ENCODE data around the gene GTF3A. TPM values are rescaled to one million over a fixed set of nuclear protein-coding genes. Genes with fewer than 3 reads are reported as not detected.
A peak's percentile ranks its signal among the peaks of the same experiment; 100 is the strongest.

The GTF3A gene
- total and polyA plus RNA-seq, 9 of the 15 experiments (the other 6 are each of a cell fraction or from before 2014, with no cell fraction given) = 47.5 to 303 (median 174) TPM

DNA sequence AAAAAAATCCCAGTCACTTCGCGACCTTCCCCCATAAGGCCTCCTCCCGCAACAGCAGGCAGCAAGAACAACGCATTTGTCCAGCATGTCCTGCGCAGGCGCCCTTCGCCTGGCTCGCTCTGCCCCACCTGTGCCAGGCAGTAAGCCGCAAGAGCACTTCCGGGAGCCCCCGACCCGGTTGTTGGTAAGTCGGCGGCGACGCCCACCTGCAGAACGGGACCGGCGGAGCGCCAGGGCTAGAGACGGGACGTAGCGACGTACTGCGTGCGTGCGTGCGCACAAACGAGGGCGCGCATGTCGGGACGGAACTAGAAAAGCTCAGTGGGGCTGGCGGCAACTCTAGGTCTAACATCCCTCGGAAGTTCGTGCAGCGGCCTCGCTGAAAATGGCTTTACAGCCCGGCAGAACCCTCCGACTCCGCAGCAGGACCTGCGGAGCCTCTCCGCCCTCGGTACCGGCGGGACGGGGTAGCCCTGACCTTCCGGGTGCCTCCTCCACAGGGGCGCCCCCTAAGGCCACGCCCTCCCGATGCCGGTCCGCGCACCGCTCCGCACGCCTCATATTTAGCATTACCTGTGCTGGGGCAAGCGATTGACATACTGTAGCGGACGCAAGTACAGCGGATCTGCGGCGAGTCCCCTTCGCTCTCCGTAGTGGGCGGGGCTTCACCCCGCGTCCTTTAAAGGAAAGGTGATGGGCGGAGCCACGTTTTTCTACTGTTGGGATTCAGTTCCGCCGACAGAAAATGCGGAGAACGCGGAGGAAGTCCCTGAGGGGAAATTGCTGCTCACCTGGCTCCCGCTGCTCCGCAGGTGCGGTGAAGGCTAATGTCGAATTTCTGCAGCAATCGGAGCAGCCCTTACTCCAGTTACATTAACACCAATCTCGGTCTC lies 25.8 kb downstream of the GTF3A start, which contains the start of gene MTIF3 (continued):
- TF ChIP-seq HES1 (IDR thresholded peaks at IDR 0.05; ENCODE audit: low read depth) = no peak
- no peak for TF ChIP-seq HNRNPH1 (optimal IDR thresholded peaks at IDR 0.05; ENCODE audit: low read depth, low read length)
- TF ChIP-seq ELF2 (CRISPR knock-in tag; IDR thresholded peaks at IDR 0.05) = 0 out of 2 replicates have a peak, but pooled peaks have one; percentile 19
- no peak for TF ChIP-seq SAFB (IDR thresholded peaks at IDR 0.05; ENCODE audit: borderline replicate concordance, low read depth, low read length)
- no peak for TF ChIP-seq ZNF764 (CRISPR knock-in tag; IDR thresholded peaks at IDR 0.05; ENCODE audit: low read depth)
- no peak for TF ChIP-seq WHSC1 (IDR thresholded peaks at IDR 0.05; ENCODE audit: low read length)
- no peak for TF ChIP-seq RNF219 (CRISPR knock-in tag; IDR thresholded peaks at IDR 0.05)
- TF ChIP-seq ZBTB8A (IDR thresholded peaks at IDR 0.05; ENCODE audit: partially characterized antibody) = no peak
- TF ChIP-seq NONO (IDR thresholded peaks at IDR 0.05; ENCODE audit: low read depth in 2 of 2, low read length in 1 of 2) = no peak
- TF ChIP-seq, protein P1, sequence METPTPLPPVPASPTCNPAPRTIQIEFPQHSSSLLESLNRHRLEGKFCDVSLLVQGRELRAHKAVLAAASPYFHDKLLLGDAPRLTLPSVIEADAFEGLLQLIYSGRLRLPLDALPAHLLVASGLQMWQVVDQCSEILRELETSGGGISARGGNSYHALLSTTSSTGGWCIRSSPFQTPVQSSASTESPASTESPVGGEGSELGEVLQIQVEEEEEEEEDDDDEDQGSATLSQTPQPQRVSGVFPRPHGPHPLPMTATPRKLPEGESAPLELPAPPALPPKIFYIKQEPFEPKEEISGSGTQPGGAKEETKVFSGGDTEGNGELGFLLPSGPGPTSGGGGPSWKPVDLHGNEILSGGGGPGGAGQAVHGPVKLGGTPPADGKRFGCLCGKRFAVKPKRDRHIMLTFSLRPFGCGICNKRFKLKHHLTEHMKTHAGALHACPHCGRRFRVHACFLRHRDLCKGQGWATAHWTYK (CRISPR knock-in tag; IDR thresholded peaks at IDR 0.05) = no peak
- no peak for TF ChIP-seq MYNN (IDR thresholded peaks at IDR 0.05)
- no peak for TF ChIP-seq MYNN (CRISPR knock-in tag; IDR thresholded peaks at IDR 0.05)
- TF ChIP-seq, protein P2, sequence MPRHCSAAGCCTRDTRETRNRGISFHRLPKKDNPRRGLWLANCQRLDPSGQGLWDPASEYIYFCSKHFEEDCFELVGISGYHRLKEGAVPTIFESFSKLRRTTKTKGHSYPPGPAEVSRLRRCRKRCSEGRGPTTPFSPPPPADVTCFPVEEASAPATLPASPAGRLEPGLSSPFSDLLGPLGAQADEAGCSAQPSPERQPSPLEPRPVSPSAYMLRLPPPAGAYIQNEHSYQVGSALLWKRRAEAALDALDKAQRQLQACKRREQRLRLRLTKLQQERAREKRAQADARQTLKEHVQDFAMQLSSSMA (CRISPR knock-in tag; IDR thresholded peaks at IDR 0.05) = no peak
- TF ChIP-seq KLF1 (tag; IDR thresholded peaks at IDR 0.05) = peak; percentile 44; the same call in 1 of the 2 replicates
- TF ChIP-seq PYGO2 (tag; IDR thresholded peaks at IDR 0.05) = no peak
- TF ChIP-seq ZNF707 (CRISPR knock-in tag; conservative IDR thresholded peaks at IDR 0.05) = no peak
- no peak for TF ChIP-seq FOXJ2 (tag; IDR thresholded peaks at IDR 0.05)
- no peak for TF ChIP-seq CREBBP (IDR thresholded peaks at IDR 0.05; ENCODE audit: low read depth, low read length)
- TF ChIP-seq C11orf30 (IDR thresholded peaks at IDR 0.05; ENCODE audit: low read depth) = peak; percentile 30; the same call in 1 of the 2 replicates

Data from K562 (cell line).